ENCODE results near the gene SLC25A13. TPM values are rescaled to one million over a fixed set of nuclear protein-coding genes. Genes with fewer than 3 reads are reported as not detected.
A peak's percentile ranks its signal among the peaks of the same experiment; 100 is the strongest.
"Not testable (repeated sequence)": the region's sequence is repeated elsewhere in the genome, so short reads cannot be mapped to it uniquely, and the experiment has no call there.

The SLC25A13 gene, protein sequence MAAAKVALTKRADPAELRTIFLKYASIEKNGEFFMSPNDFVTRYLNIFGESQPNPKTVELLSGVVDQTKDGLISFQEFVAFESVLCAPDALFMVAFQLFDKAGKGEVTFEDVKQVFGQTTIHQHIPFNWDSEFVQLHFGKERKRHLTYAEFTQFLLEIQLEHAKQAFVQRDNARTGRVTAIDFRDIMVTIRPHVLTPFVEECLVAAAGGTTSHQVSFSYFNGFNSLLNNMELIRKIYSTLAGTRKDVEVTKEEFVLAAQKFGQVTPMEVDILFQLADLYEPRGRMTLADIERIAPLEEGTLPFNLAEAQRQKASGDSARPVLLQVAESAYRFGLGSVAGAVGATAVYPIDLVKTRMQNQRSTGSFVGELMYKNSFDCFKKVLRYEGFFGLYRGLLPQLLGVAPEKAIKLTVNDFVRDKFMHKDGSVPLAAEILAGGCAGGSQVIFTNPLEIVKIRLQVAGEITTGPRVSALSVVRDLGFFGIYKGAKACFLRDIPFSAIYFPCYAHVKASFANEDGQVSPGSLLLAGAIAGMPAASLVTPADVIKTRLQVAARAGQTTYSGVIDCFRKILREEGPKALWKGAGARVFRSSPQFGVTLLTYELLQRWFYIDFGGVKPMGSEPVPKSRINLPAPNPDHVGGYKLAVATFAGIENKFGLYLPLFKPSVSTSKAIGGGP
- total RNA-seq (6.9 TPM in 2 replicates), polyA plus RNA-seq (12.0 and 14.1 TPM in 2 replicates), polyA minus RNA-seq (ENCODE audit: low replicate concordance) (0.71 and 7.7 TPM in 2 replicates)
- 7.6 and 9.3 TPM in 2 replicates for polyA plus RNA-seq (2012)

DNA sequence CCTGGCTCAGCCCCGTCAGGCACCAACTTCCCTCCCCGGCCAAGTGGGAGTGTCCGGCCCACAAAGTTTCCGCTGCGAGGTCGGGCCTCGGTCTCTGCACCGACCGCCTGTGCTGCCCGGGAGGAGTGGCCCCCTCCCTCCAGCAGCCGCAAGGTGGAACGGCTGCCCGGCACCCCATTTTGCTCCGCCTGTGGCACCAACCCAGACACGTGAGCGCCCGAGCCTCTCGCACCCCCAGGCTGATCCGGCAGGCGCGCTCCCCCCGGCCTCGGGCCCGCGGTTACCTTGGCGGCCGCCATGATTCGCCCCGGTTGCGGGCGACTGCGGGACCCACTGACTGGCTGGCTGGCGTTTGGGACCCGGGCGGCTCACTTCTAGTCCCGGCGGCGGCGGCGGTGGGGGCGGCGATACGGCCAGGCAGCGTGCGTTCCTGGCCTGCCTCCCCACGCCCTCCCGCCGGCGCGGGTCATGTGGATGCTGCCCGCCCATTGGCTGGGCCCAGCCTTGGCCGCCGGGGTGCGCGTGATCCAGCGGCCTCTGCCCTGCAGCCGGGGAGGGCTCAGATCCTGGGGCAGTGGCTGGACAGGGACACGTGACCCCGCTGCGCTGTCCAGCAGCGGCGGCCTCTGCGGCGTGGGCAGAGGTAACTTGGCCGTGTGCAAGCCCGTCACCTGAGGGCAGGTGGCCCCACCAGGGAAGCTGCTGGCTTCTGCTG, at the start of gene SLC25A13:
Gene SLC25A13 (minus strand): TSS at position 441 of the 715 bp plus-strand sequence. CDS start 142 bp downstream, at position 299.
- H3K9me3 ChIP-seq (ENCODE audit: control insufficient read depth, insufficient read depth, low read depth, low read length) = no peaks in the 10 kb centered on the region
- TF ChIP-seq, protein P1, sequence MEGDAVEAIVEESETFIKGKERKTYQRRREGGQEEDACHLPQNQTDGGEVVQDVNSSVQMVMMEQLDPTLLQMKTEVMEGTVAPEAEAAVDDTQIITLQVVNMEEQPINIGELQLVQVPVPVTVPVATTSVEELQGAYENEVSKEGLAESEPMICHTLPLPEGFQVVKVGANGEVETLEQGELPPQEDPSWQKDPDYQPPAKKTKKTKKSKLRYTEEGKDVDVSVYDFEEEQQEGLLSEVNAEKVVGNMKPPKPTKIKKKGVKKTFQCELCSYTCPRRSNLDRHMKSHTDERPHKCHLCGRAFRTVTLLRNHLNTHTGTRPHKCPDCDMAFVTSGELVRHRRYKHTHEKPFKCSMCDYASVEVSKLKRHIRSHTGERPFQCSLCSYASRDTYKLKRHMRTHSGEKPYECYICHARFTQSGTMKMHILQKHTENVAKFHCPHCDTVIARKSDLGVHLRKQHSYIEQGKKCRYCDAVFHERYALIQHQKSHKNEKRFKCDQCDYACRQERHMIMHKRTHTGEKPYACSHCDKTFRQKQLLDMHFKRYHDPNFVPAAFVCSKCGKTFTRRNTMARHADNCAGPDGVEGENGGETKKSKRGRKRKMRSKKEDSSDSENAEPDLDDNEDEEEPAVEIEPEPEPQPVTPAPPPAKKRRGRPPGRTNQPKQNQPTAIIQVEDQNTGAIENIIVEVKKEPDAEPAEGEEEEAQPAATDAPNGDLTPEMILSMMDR (conservative IDR thresholded peaks at IDR 0.05 in 1 of 2, IDR thresholded peaks at IDR 0.05 in 1 of 2; ENCODE audit: low read depth in 1 of 2, low read length in 2 of 2) = no peak
- TF ChIP-seq EZH2 (IDR thresholded peaks at IDR 0.05; ENCODE audit: low read length, missing control alignments) = no peak
- no peaks in the 10 kb centered on the region for H3K27me3 ChIP-seq (ENCODE audit: control insufficient read depth, insufficient read depth, low read length)
- H2AFZ ChIP-seq (ENCODE audit: low read length) = peak within 1 kb of the TSS; percentile 93
- peak within 1 kb of the TSS; percentile 89 for H3K9ac ChIP-seq (ENCODE audit: insufficient read depth, low read length)
- peaks cover 2% of the 10 kb centered on the region for H3K4me1 ChIP-seq (ENCODE audit: control insufficient read depth, extremely low read depth, insufficient read depth, low read length)
- peak; percentile 79 to 84 for DNase-seq (ENCODE audit: low read depth in 2 of 2)
- peak within 1 kb of the TSS; percentile 90 for H3K27ac ChIP-seq (ENCODE audit: insufficient read depth, low read length)
- H3K4me3 ChIP-seq (replicated peaks in 1 of 4; ENCODE audit: control extremely low read depth in 1 of 4, insufficient read depth in 1 of 4, low read depth in 3 of 4, low read length in 4 of 4) = peak within 1 kb of the TSS; percentile 76 to 97 (median 89)
- no peaks in the 10 kb centered on the region for H4K20me1 ChIP-seq (ENCODE audit: control insufficient read depth, extremely low read depth, insufficient read depth, low read length)
- peaks cover 16% of the 10 kb centered on the region for H3K79me2 ChIP-seq (ENCODE audit: control insufficient read depth, insufficient read depth, low read length)
- H3K4me2 ChIP-seq (ENCODE audit: extremely low read depth, insufficient read depth, low read length) = peak within 1 kb of the TSS; percentile 96
- no peaks in the 10 kb centered on the region for H3K36me3 ChIP-seq (ENCODE audit: control insufficient read depth, insufficient read depth, low read length)

DNA sequence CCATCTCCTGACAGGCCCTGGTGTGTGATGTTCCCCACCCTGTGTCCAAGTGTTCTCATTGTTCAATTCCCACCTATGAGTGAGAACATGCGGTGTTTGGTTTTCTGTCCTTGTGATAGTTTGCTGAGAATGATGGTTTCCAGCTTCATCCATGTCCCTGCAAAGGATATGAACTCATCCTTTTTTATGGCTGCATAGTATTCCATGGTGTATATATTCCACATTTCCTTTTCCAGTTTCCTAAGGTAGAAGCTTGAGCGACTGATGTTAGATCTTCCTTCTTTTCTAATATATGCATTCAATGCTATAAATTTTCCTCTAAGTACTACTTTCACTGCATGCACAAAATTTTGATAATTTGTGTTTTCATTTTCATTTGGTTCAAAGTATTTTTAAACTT, 44.0 kb upstream of the SLC25A13 start:
- not testable (repeated sequence) for H4K20me1 ChIP-seq (ENCODE audit: control insufficient read depth, extremely low read depth, insufficient read depth, low read length); H3K79me2 ChIP-seq (ENCODE audit: control insufficient read depth, insufficient read depth, low read length); H3K4me3 ChIP-seq (replicated peaks in 1 of 4; ENCODE audit: control extremely low read depth in 1 of 4, insufficient read depth in 1 of 4, low read depth in 3 of 4, low read length in 4 of 4); H3K27me3 ChIP-seq (ENCODE audit: control insufficient read depth, insufficient read depth, low read length); H3K4me1 ChIP-seq (ENCODE audit: control insufficient read depth, extremely low read depth, insufficient read depth, low read length); DNase-seq (ENCODE audit: low read depth in 2 of 2); H3K4me2 ChIP-seq (ENCODE audit: extremely low read depth, insufficient read depth, low read length); H3K36me3 ChIP-seq (ENCODE audit: control insufficient read depth, insufficient read depth, low read length); H3K9ac ChIP-seq (ENCODE audit: insufficient read depth, low read length); H3K27ac ChIP-seq (ENCODE audit: insufficient read depth, low read length); H3K9me3 ChIP-seq (ENCODE audit: control insufficient read depth, insufficient read depth, low read depth, low read length); H2AFZ ChIP-seq (ENCODE audit: low read length)

DNA sequence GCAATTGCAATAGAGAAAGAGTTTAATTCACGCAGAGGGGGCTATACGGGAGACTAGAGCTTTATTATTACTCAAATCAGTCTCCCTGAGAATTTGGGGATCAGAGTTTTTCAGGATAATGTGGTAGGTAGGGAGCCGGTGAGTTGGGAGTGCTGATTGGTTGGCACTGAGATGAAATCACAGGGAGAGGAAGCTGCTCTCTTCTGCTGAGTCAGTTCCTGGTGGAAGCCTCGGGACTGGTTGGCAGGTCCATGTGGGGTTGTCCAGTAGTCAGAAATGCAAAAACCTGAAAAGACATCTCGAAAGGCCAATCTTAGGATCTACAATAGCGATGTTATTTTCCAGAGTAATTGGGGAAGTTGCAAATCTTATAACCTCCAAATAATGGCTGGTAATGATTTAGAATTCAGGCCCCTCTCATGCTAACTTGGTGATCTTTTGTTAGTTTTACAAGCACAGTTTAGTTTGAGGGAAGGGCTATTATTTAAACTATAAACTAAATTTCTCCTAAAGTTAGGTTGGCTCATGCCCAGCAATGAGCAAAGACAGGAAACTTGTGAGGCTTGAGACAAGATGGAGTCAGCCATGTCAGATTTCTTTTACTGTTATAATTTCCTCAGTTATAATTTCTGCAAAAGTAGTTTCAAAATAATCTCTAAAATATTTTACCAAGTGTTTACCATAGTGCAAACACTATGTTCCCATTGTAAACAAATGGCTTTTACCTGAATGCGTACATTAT, 39.4 kb upstream of the SLC25A13 start:
- no peak overlapping the region for H3K4me2 ChIP-seq (ENCODE audit: extremely low read depth, insufficient read depth, low read length)
- no peak for DNase-seq (ENCODE audit: low read depth in 2 of 2)
- H3K27ac ChIP-seq (ENCODE audit: insufficient read depth, low read length) = no peak overlapping the region
- H3K9me3 ChIP-seq (ENCODE audit: control insufficient read depth, insufficient read depth, low read depth, low read length) = no peaks in the 10 kb centered on the region
- H4K20me1 ChIP-seq (ENCODE audit: control insufficient read depth, extremely low read depth, insufficient read depth, low read length) = no peaks in the 10 kb centered on the region
- H3K4me1 ChIP-seq (ENCODE audit: control insufficient read depth, extremely low read depth, insufficient read depth, low read length) = no peaks in the 10 kb centered on the region
- H3K36me3 ChIP-seq (ENCODE audit: control insufficient read depth, insufficient read depth, low read length) = no peaks in the 10 kb centered on the region
- H3K27me3 ChIP-seq (ENCODE audit: control insufficient read depth, insufficient read depth, low read length) = no peaks in the 10 kb centered on the region
- no peak overlapping the region for H2AFZ ChIP-seq (ENCODE audit: low read length)
- no peak for TF ChIP-seq EZH2 (IDR thresholded peaks at IDR 0.05; ENCODE audit: low read length, missing control alignments)
- TF ChIP-seq, protein P1 (conservative IDR thresholded peaks at IDR 0.05 in 1 of 2, IDR thresholded peaks at IDR 0.05 in 1 of 2; ENCODE audit: low read depth in 1 of 2, low read length in 2 of 2) = no peak
- H3K9ac ChIP-seq (ENCODE audit: insufficient read depth, low read length) = no peak overlapping the region
- no peaks in the 10 kb centered on the region for H3K79me2 ChIP-seq (ENCODE audit: control insufficient read depth, insufficient read depth, low read length)
- no peak overlapping the region for H3K4me3 ChIP-seq (replicated peaks in 1 of 4; ENCODE audit: control extremely low read depth in 1 of 4, insufficient read depth in 1 of 4, low read depth in 3 of 4, low read length in 4 of 4)
